HEK293 (cell line): ENCODE data around the gene IGSF21.
A peak's percentile ranks its signal among the peaks of the same experiment; 100 is the strongest.

Source experiments
- CTCF ChIA-PET: fragments of 350-600 bp; formaldehyde crosslinking; extraction: SDS; loops from one replicate; lab custom pipeline; 2021; ENCODE audit warnings: antibody characterized with exemption; lab: Yijun Ruan, JAX
- POLR2A ChIA-PET: fragments of 300-600 bp; formaldehyde crosslinking; extraction: SDS; loops from one replicate; lab custom pipeline; 2020; ENCODE audit warnings: antibody characterized with exemption, inconsistent platforms; lab: Yijun Ruan, JAX
- H3K27ac ChIP-seq: fragments of 200-500 bp; sonication (Bioruptor generic); 2 replicates; pipeline ENCODE4 v1.5.1; 2014; ENCODE audit warnings: low read depth, low read length, control low read depth, inconsistent platforms; ENCODE audit errors: extremely low read depth
- H3K36me3 ChIP-seq, 2 experiments: fragments of 200-500 bp in 1 of 2; sonication (Bioruptor generic) in 1 of 2; 1 replicate in 1 of 2; 2 replicates in 1 of 2; pipeline ENCODE4 v1.5.1; 2014 to 2017; ENCODE audit warnings: inconsistent platforms in 2 of 2, low read length in 2 of 2; ENCODE audit not compliant: control insufficient read depth in 2 of 2, insufficient read depth in 1 of 2
- H3K4me1 ChIP-seq: fragments of 200-500 bp; sonication (Bioruptor generic); 2 replicates; pipeline ENCODE4 v1.5.1; 2014; ENCODE audit warnings: mild to moderate bottlenecking, low read length, inconsistent platforms; ENCODE audit not compliant: control insufficient read depth, insufficient read depth
- H3K4me3 ChIP-seq: 2 replicates; pipeline ENCODE4 v1.5.1; 2011; ENCODE audit warnings: low read depth, mild to moderate bottlenecking, control low read depth, low read length, moderate library complexity
- H3K9me3 ChIP-seq: fragments of 200-500 bp; sonication (Bioruptor generic); 2 replicates; pipeline ENCODE4 v1.5.1; 2014; ENCODE audit warnings: low read depth, low read length, inconsistent platforms; ENCODE audit not compliant: control insufficient read depth, insufficient read depth
- PRDM10 ChIP-seq: fragments of 450-650 bp; formaldehyde crosslinking; IDR thresholded peaks from 2 replicates; pipeline ENCODE4 v1.5.1; 2016; ENCODE audit warnings: missing biosample characterization, missing genetic modification characterization
- ZBTB1 ChIP-seq: fragments of 450-650 bp; formaldehyde crosslinking; IDR thresholded peaks from 2 replicates; pipeline ENCODE4 v1.5.1; 2016; ENCODE audit warnings: missing biosample characterization, missing genetic modification characterization
- ZBTB11 ChIP-seq: fragments of 450-650 bp; formaldehyde crosslinking; conservative IDR thresholded peaks from 2 replicates; pipeline ENCODE4 v1.5.1; 2016; ENCODE audit warnings: low read depth, missing biosample characterization, missing genetic modification characterization
- ZBTB44 ChIP-seq: fragments of 450-650 bp; IDR thresholded peaks from 2 replicates; pipeline ENCODE4 v1.5.1; 2018; ENCODE audit warnings: missing biosample characterization, mild to moderate bottlenecking, missing genetic modification characterization
- ZFP3 ChIP-seq: fragments of 450-650 bp; formaldehyde crosslinking; IDR thresholded peaks from 2 replicates; pipeline ENCODE4 v1.5.1; 2016; ENCODE audit warnings: low read depth, missing biosample characterization, missing genetic modification characterization
- ZNF239 ChIP-seq: fragments of 450-650 bp; formaldehyde crosslinking; IDR thresholded peaks from 2 replicates; pipeline ENCODE4 v1.5.1; 2016; ENCODE audit warnings: missing biosample characterization, missing genetic modification characterization
- ZNF280D ChIP-seq: fragments of 450-650 bp; formaldehyde crosslinking; IDR thresholded peaks from 2 replicates; pipeline ENCODE4 v1.5.1; 2016; ENCODE audit warnings: missing biosample characterization, missing genetic modification characterization
- ZNF362 ChIP-seq: fragments of 450-650 bp; formaldehyde crosslinking; IDR thresholded peaks from 2 replicates; pipeline ENCODE4 v1.5.1; 2016; ENCODE audit warnings: missing biosample characterization, missing genetic modification characterization
- ZNF600 ChIP-seq: fragments of 450-650 bp; formaldehyde crosslinking; IDR thresholded peaks from 2 replicates; pipeline ENCODE4 v1.5.1; 2016; ENCODE audit warnings: missing biosample characterization, missing genetic modification characterization
- ZNF623 ChIP-seq: fragments of 450-650 bp; formaldehyde crosslinking; IDR thresholded peaks from 2 replicates; pipeline ENCODE4 v1.5.1; 2016; ENCODE audit warnings: missing biosample characterization, missing genetic modification characterization
- ZNF843 ChIP-seq: fragments of 450-650 bp; formaldehyde crosslinking; IDR thresholded peaks from 2 replicates; pipeline ENCODE4 v1.5.1; 2016; ENCODE audit warnings: missing biosample characterization, missing genetic modification characterization

Gene IGSF21

GRCh38 chr1:18123467-18123992 lies 15.9 kb downstream of the IGSF21 start:
- Histone ChIP-seq H3K4me1 (no peaks in the 10 kb centered on the region), H3K27ac (no peak overlapping the region), H3K9me3 (no peaks in the 10 kb centered on the region)
- CTCF ChIA-PET, result interaction anchor here (0.6 kb wide), 1 partner anchor 14 kb away, joined by 5 read pairs; no protein-coding TSS in a partner anchor
- no peak for TF ChIP-seq ZNF280D (tag by site-specific recombination)
- peak; percentile 62 for TF ChIP-seq ZFP3
- TF ChIP-seq, all 188 proteins: peak for 1
- POLR2A ChIA-PET, result no interaction called here
- H3K36me3 ChIP-seq, result no peaks in the 10 kb centered on the region
- no peak overlapping the region for H3K4me3 ChIP-seq

- Histone ChIP-seq H3K4me3 (no peak overlapping the region), H3K27ac (no peak overlapping the region), H3K36me3 (no peaks in the 10 kb centered on the region), H3K4me1 (no peaks in the 10 kb centered on the region), H3K9me3 (no peaks in the 10 kb centered on the region)
- ChIA-PET POLR2A (interaction anchor here (0.6 kb wide), 1 partner anchor 1664 kb away, joined by 3 read pairs; no protein-coding TSS in a partner anchor), CTCF (no interaction called here)
- TF ChIP-seq ZNF623 (tag by site-specific recombination) (peak; percentile 94), ZNF239 (no peak)
Observed at GRCh38 chr1:18124977-18125376, 17.4 kb downstream of the IGSF21 start.

GRCh38 chr1:18126616-18127015 lies 19.0 kb downstream of the IGSF21 start:
- Histone ChIP-seq H3K9me3 (no peaks in the 10 kb centered on the region), H3K36me3 (no peaks in the 10 kb centered on the region), H3K27ac (no peak overlapping the region), H3K4me3 (no peak overlapping the region), H3K4me1 (no peaks in the 10 kb centered on the region)
- POLR2A ChIA-PET, result no interaction called here
- no peak for TF ChIP-seq ZNF362 (tag by site-specific recombination)
- no peak for TF ChIP-seq ZBTB11 (tag by site-specific recombination)
- TF ChIP-seq ZNF600, result no peak
- CTCF ChIA-PET, result interaction anchor here (0.6 to 1.5 kb wide), 2 partner anchors 26 to 364 kb away, joined by 3 to 4 read pairs; no protein-coding TSS in a partner anchor

- POLR2A ChIA-PET, result no interaction called here
- TF ChIP-seq ZBTB44 (tag by site-specific recombination) (no peak), ZBTB1 (tag by site-specific recombination) (no peak), PRDM10 (tag by site-specific recombination) (no peak), ZNF843 (tag by site-specific recombination) (no peak)
Observed at GRCh38 chr1:18128298-18128697, 20.7 kb downstream of the IGSF21 start.

More at GRCh38 chr1:18128298-18128697, 20.7 kb downstream of the IGSF21 start:
- Histone ChIP-seq H3K27ac (no peak overlapping the region), H3K4me3 (no peak overlapping the region), H3K36me3 (no peaks in the 10 kb centered on the region), H3K4me1 (no peaks in the 10 kb centered on the region), H3K9me3 (no peaks in the 10 kb centered on the region)
- CTCF ChIA-PET, result interaction anchor here (1.4 kb wide), 1 partner anchor 28 kb away, joined by 7 read pairs; no protein-coding TSS in a partner anchor
